HG03045 (cell line): Measurements from ENCODE around the gene LMBRD2.

Experiments
- ATAC-seq: cut with Tn5 transposase; IDR thresholded peaks from one replicate; pipeline ENCODE4 v1.9.1; 2021; ENCODE audit warnings: mild to moderate bottlenecking, moderate library complexity; ENCODE audit not compliant: unreplicated experiment

Gene LMBRD2

DNA sequence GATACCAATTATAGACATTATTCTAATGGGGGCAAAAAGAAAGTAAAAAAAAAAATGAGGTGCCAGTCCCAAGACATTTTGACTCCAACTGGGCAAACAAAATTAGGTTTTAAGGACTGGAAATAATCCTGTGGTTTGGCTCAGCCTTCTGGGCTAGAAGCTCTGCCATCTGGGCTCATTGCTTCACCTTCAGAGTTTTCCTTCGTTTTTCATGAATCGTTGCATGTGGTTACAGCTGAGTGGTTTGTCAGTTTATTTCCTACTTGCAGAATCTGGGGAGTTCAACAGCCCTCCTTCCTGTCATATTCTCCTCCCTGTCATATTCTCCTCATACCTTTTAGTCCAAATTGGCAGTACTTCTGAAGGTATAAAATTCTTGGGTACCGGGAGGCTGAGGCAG is 97.0 kb downstream of the LMBRD2 start:
- no peak for ATAC-seq

DNA sequence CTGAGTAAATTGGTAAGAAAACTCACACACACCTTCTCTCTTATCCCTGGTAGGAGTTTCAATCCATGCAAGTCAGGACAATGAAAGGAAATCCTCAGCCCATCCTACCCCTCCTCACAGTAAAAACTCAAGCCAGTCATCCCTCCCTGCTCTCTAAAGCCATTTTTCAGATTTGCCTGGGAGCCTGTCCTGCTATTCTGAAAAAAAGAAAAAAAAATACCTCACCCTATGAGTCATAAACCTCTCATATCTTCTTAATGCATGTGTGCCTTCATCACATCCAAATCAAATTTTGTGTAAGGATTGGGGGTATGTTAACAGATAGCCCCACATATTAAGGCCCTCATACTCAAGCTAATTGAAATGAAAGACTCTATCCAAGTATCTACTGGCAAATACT is 99.1 kb downstream of the LMBRD2 start:
- ATAC-seq, result no peak

- no peak for ATAC-seq
These were observed 101.7 kb downstream of the LMBRD2 start for GRCh38 chr5:36049949-36050348.
